HG02678 (cell line): ENCODE results near the gene RNF32.
"Not testable (repeated sequence)": the region's sequence is repeated elsewhere in the genome, so short reads cannot be mapped to it uniquely, and the experiment has no call there.

ENCODE experiments used
- ATAC-seq: cut with Tn5 transposase; IDR thresholded peaks from one replicate; pipeline ENCODE4 v1.9.1; 2021; ENCODE audit warnings: mild to moderate bottlenecking, moderate library complexity; ENCODE audit not compliant: unreplicated experiment

RNF32 gene

DNA sequence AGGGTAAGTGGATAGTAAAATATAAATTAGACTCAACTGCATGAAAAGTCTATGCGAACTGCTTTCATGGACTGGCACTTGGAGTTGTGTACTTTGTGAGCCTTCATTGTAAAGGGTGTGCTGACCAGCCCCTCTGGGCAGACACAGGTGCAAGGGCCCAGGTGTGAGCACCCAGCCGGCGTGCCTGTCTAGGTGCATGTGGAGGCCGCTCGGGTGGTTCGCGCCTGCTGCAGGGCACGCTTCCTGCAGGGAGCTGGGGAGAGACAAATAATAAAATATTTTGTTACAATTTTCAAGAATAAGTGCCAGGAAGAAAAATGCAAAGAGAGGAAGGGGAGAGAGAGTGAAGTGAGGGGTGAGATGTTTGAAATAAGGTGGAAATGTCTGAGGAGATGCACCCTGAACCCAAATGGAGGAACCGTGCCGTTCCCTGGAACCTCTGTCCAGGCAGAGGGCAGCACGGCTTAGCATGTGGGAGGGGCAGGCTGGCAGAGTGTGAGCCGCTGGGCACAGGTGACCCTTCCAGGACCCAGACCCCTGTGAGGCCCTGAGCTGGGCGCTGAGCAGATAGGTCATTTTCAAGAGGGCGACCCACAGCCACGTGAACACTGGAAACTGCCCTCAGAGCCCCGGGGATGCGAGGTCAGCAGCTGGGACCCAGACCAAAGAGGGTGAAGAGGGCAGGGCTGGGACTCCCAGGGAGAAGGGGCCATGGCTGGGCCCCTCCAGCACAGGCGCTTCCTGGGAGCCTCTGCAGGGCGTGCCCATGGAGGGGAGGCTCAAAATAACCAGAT, 28.7 kb downstream of the RNF32 start:
- ATAC-seq, result no peak

DNA sequence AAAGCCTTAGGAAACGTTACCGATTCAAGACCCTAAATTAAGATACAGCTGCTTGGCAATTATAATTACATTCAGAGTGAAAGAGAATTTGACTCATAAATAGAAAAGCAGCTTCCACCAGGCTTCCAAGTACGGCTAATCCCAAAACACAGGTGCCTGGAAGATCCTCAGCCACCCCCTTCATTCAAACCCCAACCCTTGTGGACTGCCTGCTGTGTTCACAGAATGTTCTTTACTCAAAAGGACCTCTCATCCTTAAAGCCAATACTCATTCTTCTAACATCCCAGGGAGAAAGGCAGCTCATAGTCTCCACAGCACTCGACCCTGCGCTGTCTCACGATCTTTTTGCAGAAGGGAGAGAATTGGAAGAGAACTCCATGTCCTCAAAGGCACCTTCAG, 32.9 kb downstream of the RNF32 start:
- no peak for ATAC-seq

- ATAC-seq, result no peak
Observed at GRCh38 chr7:156673902-156674301, 33.3 kb downstream of the RNF32 start.

DNA sequence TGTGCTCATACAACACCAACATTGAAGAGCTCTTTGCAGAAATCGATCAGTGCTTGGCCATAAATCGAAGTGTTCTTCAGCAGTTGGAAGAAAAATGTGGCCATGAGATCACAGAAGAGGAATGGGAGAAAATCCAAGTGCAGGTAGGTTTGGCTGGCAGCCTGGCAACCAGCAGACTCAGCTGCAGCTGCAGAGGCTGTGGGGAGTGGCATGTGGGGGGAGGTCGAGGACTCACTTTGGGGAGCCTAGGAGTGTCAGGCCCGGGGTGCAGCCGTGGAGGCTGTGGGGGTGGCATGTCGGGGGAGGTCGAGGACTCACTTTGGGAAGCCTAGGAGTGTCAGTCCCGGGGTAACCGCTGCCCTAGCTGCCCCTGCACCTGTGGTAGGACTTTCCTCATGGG, 35.1 kb downstream of the RNF32 start:
- ATAC-seq, result no peak

DNA sequence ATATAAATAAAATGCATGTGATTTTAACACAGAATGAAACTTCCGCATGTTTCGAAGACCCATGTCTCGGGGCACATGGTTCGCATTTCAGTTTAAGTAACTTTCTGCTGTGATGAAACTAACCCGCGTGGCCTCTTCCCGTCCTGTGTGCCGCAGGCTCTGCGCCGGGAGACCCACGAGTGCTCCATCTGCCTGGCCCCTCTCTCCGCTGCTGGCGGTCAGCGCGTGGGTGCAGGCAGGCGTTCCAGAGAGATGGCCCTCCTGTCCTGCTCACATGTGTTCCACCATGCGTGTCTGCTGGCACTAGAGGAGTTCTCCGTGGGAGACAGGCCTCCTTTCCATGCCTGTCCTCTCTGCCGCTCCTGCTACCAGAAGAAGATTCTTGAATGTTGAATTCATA, 35.7 kb downstream of the RNF32 start:
- ATAC-seq, result no peak

GRCh38 chr7:156677374-156678054, 36.9 kb downstream of the RNF32 start:
- no peak for ATAC-seq

GRCh38 chr7:156680281-156680680, 39.7 kb downstream of the RNF32 start:
- no peak for ATAC-seq

- ATAC-seq, result no peak
Observed at GRCh38 chr7:156682928-156683327, 42.4 kb downstream of the RNF32 start.

- no peak for ATAC-seq
Observed at GRCh38 chr7:156684251-156684650, 43.7 kb downstream of the RNF32 start.

GRCh38 chr7:156684661-156685060, 44.1 kb downstream of the RNF32 start:
- no peak for ATAC-seq

DNA sequence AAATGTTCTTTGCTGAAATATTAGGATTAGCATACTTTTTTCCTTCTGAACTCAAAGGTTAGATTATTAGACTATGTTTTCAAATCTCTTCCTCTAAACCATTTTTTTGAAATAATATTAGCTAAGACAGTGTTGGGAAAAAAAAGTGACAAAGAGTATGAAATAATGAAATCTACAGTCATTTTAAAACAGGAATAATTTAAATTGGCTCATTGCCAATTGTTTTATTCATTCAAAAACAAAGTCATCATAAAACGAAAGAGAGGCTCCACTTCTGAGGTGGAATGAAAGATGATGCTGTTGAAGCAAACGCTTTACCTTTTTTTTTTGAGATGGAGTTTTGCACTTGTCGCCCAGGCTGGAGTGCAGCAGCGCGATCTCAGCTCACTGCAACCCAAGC, 51.2 kb downstream of the RNF32 start:
- no peak for ATAC-seq

- no peak for ATAC-seq
Observed at GRCh38 chr7:156692849-156693248, 52.3 kb downstream of the RNF32 start.

DNA sequence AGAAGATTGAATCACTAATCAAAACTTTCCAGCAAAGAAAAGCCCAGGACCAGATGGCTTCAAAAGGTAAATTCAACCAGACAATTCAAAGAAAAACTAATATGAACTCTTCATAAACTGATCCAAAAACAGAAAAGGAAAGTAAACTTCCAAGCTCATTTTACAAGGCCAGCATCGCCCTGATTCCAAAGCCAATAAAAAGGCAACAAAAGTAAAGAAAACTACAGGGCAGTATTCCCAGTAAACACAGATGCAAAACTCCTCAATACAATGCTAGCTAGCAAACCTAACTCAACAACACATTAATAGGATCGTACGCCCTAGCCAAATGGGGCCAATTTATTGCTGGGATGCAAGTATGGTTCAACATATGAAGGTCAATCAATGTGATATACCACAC, 53.1 kb downstream of the RNF32 start:
- ATAC-seq, result no peak

GRCh38 chr7:156697283-156697682, 56.7 kb downstream of the RNF32 start:
- not testable (repeated sequence) for ATAC-seq

DNA sequence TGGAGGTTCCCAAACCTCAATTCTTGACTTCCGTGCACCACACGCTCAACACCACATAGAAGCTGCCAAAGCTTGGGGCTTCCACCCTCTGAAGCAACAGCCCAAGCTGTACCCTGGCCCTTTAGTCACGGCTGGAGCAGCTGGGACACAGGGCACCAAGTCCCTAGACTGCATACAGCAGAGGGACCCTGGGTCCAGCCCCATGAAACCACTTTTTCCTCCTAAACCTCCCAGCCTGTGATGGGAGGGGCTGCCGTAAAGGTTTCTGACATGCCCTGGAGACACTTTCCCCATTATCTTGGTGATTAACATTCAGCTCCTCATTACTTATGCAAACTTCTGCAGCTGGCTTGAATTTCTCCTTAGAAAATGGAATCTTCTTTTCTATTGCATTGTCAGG, 57.9 kb downstream of the RNF32 start:
- ATAC-seq, result not testable (repeated sequence)

DNA sequence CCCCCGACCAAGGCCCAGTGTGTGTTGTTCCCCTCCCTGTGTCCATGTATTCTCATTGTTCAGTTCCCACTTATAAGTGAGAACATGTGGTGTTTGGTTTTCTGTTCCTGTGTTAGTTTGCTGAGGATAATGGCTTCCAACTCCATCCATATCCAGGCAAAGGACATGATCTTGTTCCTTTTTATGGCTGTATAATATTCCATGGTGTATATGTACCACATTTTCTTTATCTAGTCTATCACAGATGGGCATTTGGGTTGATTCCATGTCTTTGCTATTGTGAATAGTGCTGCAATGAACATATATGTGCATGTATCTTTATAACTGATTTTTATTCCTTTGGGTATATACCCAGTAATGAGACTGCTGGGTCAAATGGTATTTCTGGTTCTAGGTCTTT, 61.2 kb downstream of the RNF32 start:
- not testable (repeated sequence) for ATAC-seq

GRCh38 chr7:156702399-156702798, 61.8 kb downstream of the RNF32 start:
- ATAC-seq, result no peak

- no peak for ATAC-seq
Observed at GRCh38 chr7:156703209-156703608, 62.6 kb downstream of the RNF32 start.

DNA sequence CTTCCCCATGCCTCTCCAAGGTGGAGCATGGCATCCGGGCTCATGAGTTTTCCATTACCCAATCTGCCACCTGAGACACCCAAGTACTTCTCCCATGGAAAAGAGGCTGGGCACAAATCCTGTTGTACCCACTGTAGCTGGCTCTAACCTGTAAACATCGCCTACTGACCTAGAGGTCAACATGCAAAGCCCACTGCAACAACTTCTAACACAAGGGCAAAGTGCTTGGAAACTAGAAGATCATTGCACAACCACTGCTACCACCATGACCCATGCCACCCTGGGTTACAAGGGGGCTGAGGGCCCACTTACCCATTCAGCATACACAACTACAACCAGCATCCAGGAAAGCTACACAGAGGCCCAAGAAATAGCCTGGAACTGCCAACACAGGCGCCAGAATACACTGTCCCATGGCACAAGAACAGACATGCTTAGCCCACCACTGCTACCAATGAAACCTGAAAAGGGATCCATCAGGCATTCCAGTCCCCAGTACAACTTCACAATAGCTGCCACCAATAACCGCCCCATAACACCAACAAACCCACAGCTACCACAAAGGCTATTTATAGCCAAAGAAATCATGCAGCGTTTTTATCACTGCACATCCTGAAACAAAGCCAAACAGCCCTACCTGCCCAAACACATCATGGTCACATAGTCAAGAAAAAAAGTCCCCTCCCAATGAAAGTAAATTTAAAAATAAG, 63.4 kb downstream of the RNF32 start:
- no peak for ATAC-seq

DNA sequence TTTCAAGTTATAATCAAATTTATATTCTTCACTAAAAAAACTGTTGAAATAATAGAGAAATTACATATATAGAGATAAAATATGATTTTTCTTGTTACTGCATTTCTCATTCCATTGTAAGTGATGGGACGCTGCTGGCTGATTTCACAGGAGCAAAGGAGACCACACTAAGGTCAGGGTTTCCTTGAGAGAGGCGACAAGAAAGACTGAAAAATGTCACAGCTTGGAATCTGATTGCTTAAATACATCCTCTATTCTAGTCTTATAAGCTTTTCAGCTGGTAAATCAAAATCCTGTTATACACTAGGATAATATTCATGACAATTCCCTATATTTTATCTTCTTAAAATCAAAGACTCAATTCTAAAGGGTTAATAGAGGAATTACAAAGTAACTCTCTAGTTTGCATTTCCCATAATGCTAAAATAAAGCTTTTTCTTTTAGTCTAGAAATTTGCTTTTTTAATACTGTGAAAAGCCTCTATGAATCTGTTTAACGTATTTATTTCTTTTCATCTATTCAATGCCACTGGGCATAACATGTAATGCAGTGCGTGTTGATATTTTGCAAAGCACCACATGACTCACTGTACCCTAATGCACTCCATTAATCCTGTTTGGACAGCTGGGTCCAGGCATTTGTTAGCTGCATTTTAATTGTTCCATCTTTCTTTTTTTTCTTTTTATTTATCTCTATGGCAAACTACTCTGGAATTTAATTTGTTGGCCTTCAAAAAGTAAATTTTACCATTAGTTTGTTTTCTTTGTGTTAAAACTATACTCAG, 81.7 kb downstream of the RNF32 start:
- ATAC-seq, result no peak

DNA sequence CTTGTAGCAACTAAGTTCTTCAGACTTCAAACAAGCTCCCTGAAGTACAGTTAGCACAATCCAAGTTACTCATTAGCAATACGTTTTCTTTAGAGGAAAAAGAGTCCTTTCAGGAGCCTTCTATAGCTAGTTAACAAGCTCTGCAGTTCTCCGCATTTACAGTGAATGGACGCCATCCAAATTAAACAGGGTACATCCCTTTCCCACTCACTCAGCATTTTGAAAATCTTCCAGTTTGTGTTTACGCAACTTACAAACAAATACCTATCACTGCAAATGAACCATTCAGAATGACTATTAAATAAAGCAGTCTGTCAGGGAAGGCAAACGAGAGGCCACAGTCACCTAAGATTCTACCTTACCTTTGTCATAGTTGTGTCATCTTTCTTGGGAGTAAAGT, 84.5 kb downstream of the RNF32 start:
- no peak for ATAC-seq
